Heart left ventricle (tissue), 16 donors: Measurements from ENCODE around the gene HMX2. TPM values are rescaled to one million over a fixed set of nuclear protein-coding genes. Genes with fewer than 3 reads are reported as not detected.

Experiments
- ATAC-seq, 4 donors: fragments of 200-7000 bp; cut with Tn5 transposase; one replicate each; pipeline ENCODE4 v1.9.1; 2020 to 2022; ENCODE audit warnings: moderate library complexity in 4 of 4, mild to moderate bottlenecking in 3 of 4, moderate number of reproducible peaks in 1 of 4
- DNase-seq, 5 donors: peaks; one replicate each; pipeline ENCODE4 v3.0.0-alpha.2; 2020
- H3K27ac ChIP-seq, 12 donors: fragments of 200-600 bp; sonication (generic) in 4 of 12; one replicate each; pipeline versions ENCODE4 v1.5.0 to v1.8.0; 2016 to 2022; ENCODE audit warnings: mild to moderate bottlenecking in 2 of 12
- H3K27me3 ChIP-seq, 9 donors: fragments of 200-600 bp; sonication (generic) in 2 of 9; one replicate each; pipeline versions ENCODE4 v1.5.1 to v1.8.0; 2016 to 2022; ENCODE audit warnings: mild to moderate bottlenecking in 3 of 9
- H3K36me3 ChIP-seq, 9 donors: fragments of 200-600 bp; sonication (generic) in 2 of 9; one replicate each; pipeline versions ENCODE4 v1.5.0 to v1.8.0; 2018 to 2022; ENCODE audit warnings: mild to moderate bottlenecking in 2 of 9
- H3K4me1 ChIP-seq, 12 donors: fragments of 200-600 bp; sonication (generic) in 4 of 12; one replicate each; pipeline versions ENCODE4 v1.5.0 to v1.8.0; 2016 to 2022; ENCODE audit warnings: mild to moderate bottlenecking in 3 of 12
- H3K4me3 ChIP-seq, 12 donors: fragments of 200-600 bp; sonication (generic) in 4 of 12; one replicate each; pipeline versions ENCODE4 v1.5.0 to v1.8.0; 2017 to 2022; ENCODE audit warnings: mild to moderate bottlenecking in 9 of 12, moderate library complexity in 4 of 12
- H3K9me3 ChIP-seq, 12 donors: fragments of 200-600 bp; sonication (generic) in 4 of 12; one replicate each; pipeline versions ENCODE4 v1.5.0 to v1.8.0; 2016 to 2022; ENCODE audit warnings: mild to moderate bottlenecking in 1 of 12
- POLR2A ChIP-seq, 2 donors: fragments of 450-650 bp; IDR thresholded peaks; one replicate each; pipeline ENCODE4 v1.6.1; 2017; ENCODE audit warnings: antibody characterized with exemption in 2 of 2, mild to moderate bottlenecking in 2 of 2, moderate library complexity in 2 of 2
- WGBS, 4 donors: extraction: QIAGEN DNeasy Blood & Tissue Kit in 2 of 4; methylation state at CpG; one replicate each; pipeline versions ENCODE4 v1.1.5 to v1.1.7; 2013 to 2018; 5-methylcytosine and 5-hydroxymethylcytosine counted together
- intact Hi-C, 10 donors: fragments of 100-400 bp; cut with DNase I; formaldehyde crosslinking; loops; one replicate each; pipeline versions ENCODE4 v1.11.1 to v1.14.2; 2022
- polyA plus RNA-seq, 2 donors: library from polyadenylated mRNA; stranded (reverse); fragments of 200-250 nt; gene quantifications; one replicate each; pipeline ENCODE4 v1.2.3, GENCODE V29; 2013
- total RNA-seq, 9 donors: library from RNA; depleted of rRNA in 2 of 9; stranded (reverse); fragments of >200 nt in 2 of 9; fragmentation: NEBNext Ultra II Directional in 3 of 9; extraction: Animal tissue kit (Norgen Biotek cat#: 25700) in 3 of 9; gene quantifications; one replicate each; pipeline versions ENCODE4 v1.1.0 to v1.2.4, GENCODE V29; 2016 to 2023
- TF ChIP-seq, protein P1 (sequence below), 12 donors: fragments of 200-600 bp; sonication (generic) in 4 of 12; IDR thresholded peaks; one replicate each; pipeline versions ENCODE4 v1.5.0 to v1.8.0; 2018 to 2022; ENCODE audit warnings: antibody characterized with exemption in 12 of 12, mild to moderate bottlenecking in 5 of 12
- donor health status: ischemic (EF 13 %, LVEDD 7.1; RV severe dilation, severe dysfunction).
- donor health status: healthy with polysubstance abuse.
- donor health status: DM: no; HTN: yes; CAD: no.
- donor health status: DM: no; HTN: no; CAD: no.
- donor health status: ischemic (EF 25% LVEDD 6.9; RV normal size, moderate dysfunction).
- donor health status: ischemic (EF 25% LVEDD 5.7; RV mildly dilated, moderate dysfunction).
- donor health status: healthy.
- donor health status: DM: yes; HTN: yes; CAD: no.
- donor health status: ischemic (EF 35%, LVEDD 5.7; RV mildly dilated, moderate dysfunction).
- donor health status: nonischemic (EF 11% LVEDD 7.7; RV severe dilation, severe dysfunction).
- donor health status: DM: yes; HTN: yes; CAD: no.
- donor health status: PGD.
- donor health status: ischemic (EF 29% LVEDD 5.4; RV normal size, mild dysfunction).
- donor health status: nonischemic (EF 23%, LVEDD 6.1; RV moderate dilation, normal function).

The HMX2 gene
- total and polyA plus RNA-seq, 11 donors: not detected

DNA sequence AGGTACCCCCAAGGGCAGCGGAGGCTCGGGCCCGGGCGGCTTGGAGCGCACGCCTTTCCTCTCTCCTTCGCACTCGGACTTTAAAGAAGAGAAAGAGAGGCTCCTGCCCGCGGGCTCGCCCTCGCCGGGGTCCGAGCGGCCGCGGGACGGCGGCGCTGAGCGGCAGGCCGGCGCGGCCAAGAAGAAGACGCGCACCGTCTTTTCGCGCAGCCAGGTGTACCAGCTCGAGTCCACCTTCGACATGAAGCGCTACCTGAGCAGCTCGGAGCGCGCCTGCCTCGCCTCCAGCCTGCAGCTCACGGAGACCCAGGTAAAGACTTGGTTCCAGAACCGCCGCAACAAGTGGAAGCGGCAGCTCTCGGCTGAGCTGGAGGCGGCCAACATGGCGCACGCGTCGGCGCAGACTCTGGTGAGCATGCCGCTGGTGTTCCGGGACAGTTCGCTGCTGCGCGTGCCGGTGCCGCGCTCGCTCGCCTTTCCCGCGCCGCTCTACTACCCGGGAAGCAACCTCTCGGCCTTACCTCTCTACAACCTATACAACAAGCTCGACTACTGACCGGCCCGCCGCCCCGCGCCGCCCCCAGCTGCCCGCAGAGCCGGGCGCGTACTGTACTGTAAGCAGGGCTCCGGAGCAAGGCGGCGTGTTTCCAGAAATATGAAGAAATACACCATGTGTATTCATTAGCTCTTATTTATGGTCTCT is 1.8 kb downstream of the HMX2 start:
- ATAC-seq (no peak), DNase-seq (no peak)
- intact Hi-C loops: loop anchor here in 4 of 10 donors (5.0 to 10.0 kb wide), 2 partner anchors 142 to 145 kb away; partner anchors contain the start of genes ACADSB (in 4 of the 4) and IKZF5 (in 4 of the 4)
- H3K4me1 ChIP-seq: peaks cover 0 to 51% (median 31%) of the 10 kb centered on the region in 12 donors
- H3K27me3 ChIP-seq: peaks cover 68 to 89% (median 85%) of the 10 kb centered on the region in 9 donors
- no peak overlapping the region for H3K27ac ChIP-seq
- peak overlapping the region in 11 of 12 donors; percentile 17 to 55 (median 39) for H3K4me3 ChIP-seq
- TF ChIP-seq, protein P1, sequence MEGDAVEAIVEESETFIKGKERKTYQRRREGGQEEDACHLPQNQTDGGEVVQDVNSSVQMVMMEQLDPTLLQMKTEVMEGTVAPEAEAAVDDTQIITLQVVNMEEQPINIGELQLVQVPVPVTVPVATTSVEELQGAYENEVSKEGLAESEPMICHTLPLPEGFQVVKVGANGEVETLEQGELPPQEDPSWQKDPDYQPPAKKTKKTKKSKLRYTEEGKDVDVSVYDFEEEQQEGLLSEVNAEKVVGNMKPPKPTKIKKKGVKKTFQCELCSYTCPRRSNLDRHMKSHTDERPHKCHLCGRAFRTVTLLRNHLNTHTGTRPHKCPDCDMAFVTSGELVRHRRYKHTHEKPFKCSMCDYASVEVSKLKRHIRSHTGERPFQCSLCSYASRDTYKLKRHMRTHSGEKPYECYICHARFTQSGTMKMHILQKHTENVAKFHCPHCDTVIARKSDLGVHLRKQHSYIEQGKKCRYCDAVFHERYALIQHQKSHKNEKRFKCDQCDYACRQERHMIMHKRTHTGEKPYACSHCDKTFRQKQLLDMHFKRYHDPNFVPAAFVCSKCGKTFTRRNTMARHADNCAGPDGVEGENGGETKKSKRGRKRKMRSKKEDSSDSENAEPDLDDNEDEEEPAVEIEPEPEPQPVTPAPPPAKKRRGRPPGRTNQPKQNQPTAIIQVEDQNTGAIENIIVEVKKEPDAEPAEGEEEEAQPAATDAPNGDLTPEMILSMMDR (IDR thresholded peaks at IDR 0.05): no peak
- TF ChIP-seq POLR2A (IDR thresholded peaks at IDR 0.05): no peak
- WGBS, 4 donors: 1 to 2% (median 2%) methylated on average over 40 to 76 of the region's 76 CpGs
- H3K9me3 ChIP-seq: no peaks in the 10 kb centered on the region
- no peaks in the 10 kb centered on the region for H3K36me3 ChIP-seq

DNA sequence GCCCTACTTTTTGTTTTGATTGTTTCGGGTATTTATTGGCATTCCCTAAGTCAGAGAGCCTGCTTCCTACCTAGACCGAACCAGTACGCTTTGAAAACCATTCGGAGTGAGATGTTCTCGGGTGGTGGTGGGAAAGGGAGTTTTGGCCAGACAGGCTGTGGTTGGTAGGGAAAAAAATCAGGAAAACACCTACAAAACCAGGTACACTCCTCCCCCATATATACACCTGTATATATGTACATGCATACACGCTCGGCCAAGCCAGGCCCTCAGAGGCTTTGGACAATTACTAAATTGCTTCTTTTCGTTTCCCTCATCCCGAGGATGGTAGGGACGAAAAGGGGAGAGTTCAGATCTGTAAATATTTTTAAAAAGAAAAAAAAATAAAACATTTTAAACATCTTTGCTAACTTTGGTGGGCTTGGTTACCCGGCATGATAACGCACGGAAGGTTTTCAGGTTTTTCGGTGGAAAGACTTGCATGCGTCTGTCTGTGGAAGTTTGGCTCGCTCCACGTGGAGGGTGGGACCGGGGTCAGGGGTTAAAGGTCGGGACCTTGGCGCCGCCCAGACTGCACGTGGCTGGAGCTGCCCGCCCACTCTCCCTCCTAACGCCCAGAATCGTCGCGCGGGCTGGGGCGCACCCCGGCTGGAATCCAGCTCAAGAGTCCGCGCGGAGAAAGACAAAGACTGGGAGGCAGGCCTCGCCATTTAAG is 2.5 kb downstream of the HMX2 start:
- no peak for ATAC-seq
- H3K36me3 ChIP-seq: peaks cover 0 to under 1% (median 0%) of the 10 kb centered on the region in 9 donors
- 4 to 6% (median 5%) methylated on average over 22 to 34 of the region's 34 CpGs for WGBS, 4 donors
- H3K9me3 ChIP-seq: no peaks in the 10 kb centered on the region
- no peak overlapping the region for H3K27ac ChIP-seq
- no peak for DNase-seq
- TF ChIP-seq, protein P1 (IDR thresholded peaks at IDR 0.05): no peak
- no peak for TF ChIP-seq POLR2A (IDR thresholded peaks at IDR 0.05)
- intact Hi-C loops: loop anchor here in 4 of 10 donors (5.0 to 10.0 kb wide), 2 partner anchors 143 to 146 kb away; partner anchors contain the start of genes ACADSB (in 4 of the 4) and IKZF5 (in 4 of the 4)
- peak overlapping the region in 11 of 12 donors; percentile 17 to 55 (median 39) for H3K4me3 ChIP-seq
- H3K27me3 ChIP-seq: peaks cover 61 to 82% (median 78%) of the 10 kb centered on the region in 9 donors
- H3K4me1 ChIP-seq: peaks cover 4 to 58% (median 35%) of the 10 kb centered on the region in 12 donors

DNA sequence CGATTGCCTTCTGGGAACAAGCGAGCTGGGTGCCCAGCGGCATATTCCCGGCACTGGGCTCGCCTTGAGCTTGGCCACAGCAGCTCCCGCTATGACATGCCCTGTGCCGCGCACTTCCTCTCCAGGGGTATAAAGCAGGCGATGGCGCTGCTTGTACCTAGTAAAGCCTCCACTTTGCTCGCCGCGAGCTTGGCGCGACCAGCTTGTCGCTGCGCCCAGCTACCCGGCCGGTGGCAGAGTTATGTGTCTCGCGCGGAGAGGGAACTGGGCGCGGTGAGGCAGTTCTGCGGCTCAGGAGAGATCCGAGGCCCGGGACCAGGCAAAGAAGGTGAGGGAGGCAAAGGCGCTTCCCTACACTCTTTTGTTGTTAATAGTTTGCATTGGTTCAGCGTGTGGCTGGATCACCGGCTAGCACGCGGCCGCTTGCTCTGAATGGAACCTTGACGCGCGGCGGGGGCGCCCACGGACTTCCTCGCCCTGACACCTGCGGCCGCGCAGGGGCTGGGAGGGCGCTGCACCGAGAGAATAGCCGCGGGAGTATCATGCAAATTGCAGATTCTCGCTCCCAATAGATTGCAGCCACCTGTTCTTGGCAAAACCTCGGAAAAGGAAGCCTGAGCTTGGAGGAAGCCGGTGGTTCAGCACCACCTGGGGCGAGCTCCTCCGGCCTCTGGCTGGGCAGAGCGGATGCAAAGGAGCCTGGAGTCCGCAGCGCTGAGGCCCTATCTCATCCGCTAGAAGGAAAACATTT is 3.2 kb downstream of the HMX2 start:
- 1 to 5% (median 2%) methylated on average over 22 to 56 of the region's 56 CpGs for WGBS, 4 donors
- Histone ChIP-seq H3K4me1 (peaks cover 4 to 64% (median 41%) of the 10 kb centered on the region in 12 donors), H3K27me3 (peaks cover 55 to 75% (median 71%) of the 10 kb centered on the region in 9 donors), H3K36me3 (peaks cover 0 to 8% (median 3%) of the 10 kb centered on the region in 9 donors), H3K9me3 (no peaks in the 10 kb centered on the region), H3K27ac (no peak overlapping the region), H3K4me3 (peak overlapping the region in 11 of 12 donors; percentile 11 to 51 (median 29))
- ATAC-seq (no peak), DNase-seq (no peak)
- intact Hi-C loops: loop anchor here in 4 of 10 donors (5.0 to 10.0 kb wide), 2 partner anchors 144 to 146 kb away; partner anchors contain the start of genes ACADSB (in 4 of the 4) and IKZF5 (in 4 of the 4)
- no peak for TF ChIP-seq POLR2A (IDR thresholded peaks at IDR 0.05)
- TF ChIP-seq, protein P1 (IDR thresholded peaks at IDR 0.05): no peak
